Gastroesophageal sphincter (tissue), 4 donors: Measurements from ENCODE around the gene CAAP1. TPM values are rescaled to one million over a fixed set of nuclear protein-coding genes. Genes with fewer than 3 reads are reported as not detected.

ENCODE experiments used
- ATAC-seq: fragments of 150-250 bp; one replicate; pipeline ENCODE4 v1.9.1; 2016; ENCODE audit warnings: mild to moderate bottlenecking, moderate library complexity
- H3K27ac ChIP-seq, 4 donors: fragments of 200-600 bp; sonication (generic) in 3 of 4; 1 replicate in 3 of 4; 2 replicates in 1 of 4; pipeline ENCODE4 v1.5.1; 2016 to 2019
- H3K27me3 ChIP-seq: fragments of 200-600 bp; sonication (generic); one replicate; pipeline ENCODE4 v1.5.1; 2019
- H3K36me3 ChIP-seq, 2 donors: fragments of 200-600 bp; sonication (generic); one replicate each; pipeline ENCODE4 v1.5.1; 2019; ENCODE audit warnings: control low read depth in 1 of 2
- H3K4me1 ChIP-seq, 3 donors: fragments of 200-600 bp; sonication (generic); 1 replicate in 2 of 3; 2 replicates in 1 of 3; pipeline ENCODE4 v1.5.1; 2016 to 2019; ENCODE audit warnings: control low read depth in 2 of 3
- H3K4me3 ChIP-seq, 2 donors: fragments of 200-600 bp; sonication (generic); one replicate each; pipeline ENCODE4 v1.5.1; 2019; ENCODE audit warnings: mild to moderate bottlenecking in 1 of 2, moderate library complexity in 1 of 2
- H3K9me3 ChIP-seq, 3 donors: fragments of 200-600 bp; sonication (generic); one replicate each; pipeline ENCODE4 v1.5.1; 2017 to 2019; ENCODE audit warnings: control low read depth in 2 of 3
- EP300 ChIP-seq: sonication (generic); formaldehyde crosslinking; IDR thresholded peaks from one replicate; pipeline ENCODE4 v1.6.1; 2017; ENCODE audit warnings: antibody characterized with exemption, mild to moderate bottlenecking
- POLR2A ChIP-seq, 2 donors: fragments of 450-650 bp; IDR thresholded peaks; one replicate each; pipeline ENCODE4 v1.6.1; 2017; ENCODE audit warnings: antibody characterized with exemption in 2 of 2, mild to moderate bottlenecking in 2 of 2, moderate library complexity in 1 of 2
- POLR2AphosphoS5 ChIP-seq: sonication (generic); formaldehyde crosslinking; IDR thresholded peaks from one replicate; pipeline ENCODE4 v1.6.1; 2017; ENCODE audit warnings: antibody characterized with exemption
- WGBS, 2 donors: methylation state at CpG; one replicate each; pipeline ENCODE4 v1.1.5; 2018; ENCODE audit warnings: low coverage in 1 of 2; 5-methylcytosine and 5-hydroxymethylcytosine counted together
- small RNA-seq, 4 donors: library from RNA; depleted of rRNA; stranded (forward); fragments of <200 nt; gene quantifications; one replicate each; pipeline ENCODE3, GENCODE V24; 2016
- total RNA-seq, 4 donors: library from RNA; depleted of rRNA; stranded (reverse); fragments of >200 nt; gene quantifications; one replicate each; pipeline ENCODE4 v1.1.0, GENCODE V29; 2016
- TF ChIP-seq, protein P1 (sequence below), 4 experiments: fragments of 200-600 bp in 2 of 4; fragments of 450-650 bp in 2 of 4; sonication (generic) in 1 of 4; IDR thresholded peaks; one replicate each; pipeline ENCODE4 v1.5.1; 2017 to 2019; ENCODE audit warnings: antibody characterized with exemption in 4 of 4, mild to moderate bottlenecking in 2 of 4, moderate library complexity in 2 of 4

CAAP1 gene
- total RNA-seq, 4 donors from 2014 or later, result 12.6 to 21.8 (median 15.9) TPM

DNA sequence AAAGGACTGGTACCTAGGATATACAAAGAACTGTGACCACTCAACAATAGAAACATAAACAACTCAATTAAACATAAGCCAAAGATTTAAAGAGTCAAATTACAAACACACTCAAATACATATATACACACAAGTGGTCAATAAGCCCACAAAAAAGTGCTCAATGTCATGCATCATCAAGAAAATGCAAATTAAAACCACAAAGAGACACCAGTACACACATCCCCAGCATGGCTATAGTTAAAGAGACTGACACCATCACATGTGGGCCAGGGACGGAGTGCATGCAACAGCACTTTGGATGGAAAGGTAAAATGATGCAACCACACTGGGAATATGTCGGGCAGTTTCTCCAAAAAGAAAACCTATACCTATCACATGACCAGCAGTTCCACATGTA is 89.7 kb downstream of the CAAP1 start:
- H3K36me3 ChIP-seq, result no peaks in the 10 kb centered on the region
- no peaks in the 10 kb centered on the region for H3K27me3 ChIP-seq
- WGBS, 2 donors, result 82 to 100% methylated on average over 2 of the region's 2 CpGs
- no peaks in the 10 kb centered on the region for H3K4me1 ChIP-seq
- no peak for ATAC-seq
- no peak overlapping the region for H3K27ac ChIP-seq
- H3K9me3 ChIP-seq, result no peaks in the 10 kb centered on the region
- TF ChIP-seq POLR2A (IDR thresholded peaks at IDR 0.05) (no peak), POLR2AphosphoS5 (no peak), EP300 (no peak)
- TF ChIP-seq, protein P1, sequence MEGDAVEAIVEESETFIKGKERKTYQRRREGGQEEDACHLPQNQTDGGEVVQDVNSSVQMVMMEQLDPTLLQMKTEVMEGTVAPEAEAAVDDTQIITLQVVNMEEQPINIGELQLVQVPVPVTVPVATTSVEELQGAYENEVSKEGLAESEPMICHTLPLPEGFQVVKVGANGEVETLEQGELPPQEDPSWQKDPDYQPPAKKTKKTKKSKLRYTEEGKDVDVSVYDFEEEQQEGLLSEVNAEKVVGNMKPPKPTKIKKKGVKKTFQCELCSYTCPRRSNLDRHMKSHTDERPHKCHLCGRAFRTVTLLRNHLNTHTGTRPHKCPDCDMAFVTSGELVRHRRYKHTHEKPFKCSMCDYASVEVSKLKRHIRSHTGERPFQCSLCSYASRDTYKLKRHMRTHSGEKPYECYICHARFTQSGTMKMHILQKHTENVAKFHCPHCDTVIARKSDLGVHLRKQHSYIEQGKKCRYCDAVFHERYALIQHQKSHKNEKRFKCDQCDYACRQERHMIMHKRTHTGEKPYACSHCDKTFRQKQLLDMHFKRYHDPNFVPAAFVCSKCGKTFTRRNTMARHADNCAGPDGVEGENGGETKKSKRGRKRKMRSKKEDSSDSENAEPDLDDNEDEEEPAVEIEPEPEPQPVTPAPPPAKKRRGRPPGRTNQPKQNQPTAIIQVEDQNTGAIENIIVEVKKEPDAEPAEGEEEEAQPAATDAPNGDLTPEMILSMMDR (IDR thresholded peaks at IDR 0.05), result no peak
- no peak overlapping the region for H3K4me3 ChIP-seq

DNA sequence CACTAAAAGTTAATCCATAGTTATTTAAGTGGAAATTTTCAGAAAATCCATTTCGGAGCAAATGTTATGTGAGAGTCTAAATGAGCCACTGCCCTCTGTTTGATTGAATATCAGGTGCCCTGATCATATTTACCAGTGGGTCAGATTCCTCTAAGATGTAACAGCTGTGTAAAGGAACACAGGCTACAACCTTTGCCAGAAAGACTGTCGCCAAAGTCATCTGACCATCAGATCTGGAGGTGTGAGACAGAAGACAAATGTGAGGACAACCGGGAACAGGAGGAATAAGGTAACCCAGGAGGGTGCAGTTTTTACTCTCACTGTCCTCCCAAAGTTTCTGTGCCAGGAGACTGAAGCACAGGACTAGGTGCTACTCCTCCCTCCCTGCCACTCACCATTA is 90.8 kb downstream of the CAAP1 start:
- no peak overlapping the region for H3K27ac ChIP-seq
- TF ChIP-seq EP300 (no peak), POLR2AphosphoS5 (no peak), POLR2A (IDR thresholded peaks at IDR 0.05) (no peak)
- TF ChIP-seq, protein P1 (IDR thresholded peaks at IDR 0.05), result no peak
- no peaks in the 10 kb centered on the region for H3K36me3 ChIP-seq
- H3K9me3 ChIP-seq, result no peaks in the 10 kb centered on the region
- H3K27me3 ChIP-seq, result no peaks in the 10 kb centered on the region
- H3K4me3 ChIP-seq, result no peak overlapping the region
- 60 to 73% methylated on average over 1 to 3 of the region's 3 CpGs for WGBS, 2 donors
- no peaks in the 10 kb centered on the region for H3K4me1 ChIP-seq
- no peak for ATAC-seq

GRCh38 chr9:26800322-26800721 is 92.3 kb downstream of the CAAP1 start:
- H3K4me3 ChIP-seq, result no peak overlapping the region
- H3K4me1 ChIP-seq, result no peaks in the 10 kb centered on the region
- H3K27ac ChIP-seq, result no peak overlapping the region
- TF ChIP-seq, protein P1 (IDR thresholded peaks at IDR 0.05), result no peak
- TF ChIP-seq POLR2AphosphoS5, result no peak
- no peak for TF ChIP-seq EP300
- TF ChIP-seq POLR2A (IDR thresholded peaks at IDR 0.05), result no peak
- ATAC-seq, result no peak
- no peaks in the 10 kb centered on the region for H3K27me3 ChIP-seq
- H3K36me3 ChIP-seq, result no peaks in the 10 kb centered on the region
- H3K9me3 ChIP-seq, result no peaks in the 10 kb centered on the region

DNA sequence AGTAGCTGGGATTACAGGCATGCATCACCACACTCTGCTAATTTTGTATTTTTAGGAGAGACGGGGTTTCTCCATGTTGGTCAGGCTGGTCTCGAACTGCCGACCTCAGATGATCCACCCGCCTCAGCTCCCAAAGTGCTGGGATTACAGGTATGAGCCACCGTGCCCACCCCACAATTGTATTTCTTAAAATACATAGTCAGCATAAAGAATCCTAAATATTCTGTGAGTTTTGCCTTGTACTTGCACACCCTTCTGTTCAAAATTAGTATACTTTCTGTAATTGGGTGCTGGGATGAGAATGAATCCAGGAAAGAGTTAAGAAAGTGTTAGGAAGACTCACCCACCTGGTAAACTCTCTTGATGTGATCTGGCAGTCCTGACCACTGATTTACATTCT is 101.3 kb downstream of the CAAP1 start:
- no peaks in the 10 kb centered on the region for H3K36me3 ChIP-seq
- 96 to 100% methylated on average over 1 to 4 of the region's 5 CpGs for WGBS, 2 donors
- no peak overlapping the region for H3K27ac ChIP-seq
- peaks cover 0 to 5% (median 0%) of the 10 kb centered on the region in 3 donors for H3K4me1 ChIP-seq
- no peaks in the 10 kb centered on the region for H3K27me3 ChIP-seq
- TF ChIP-seq POLR2A (IDR thresholded peaks at IDR 0.05), result no peak
- no peak for TF ChIP-seq EP300
- TF ChIP-seq, protein P1 (IDR thresholded peaks at IDR 0.05), result no peak
- no peak for TF ChIP-seq POLR2AphosphoS5
- no peak for ATAC-seq
- peaks cover 0 to 11% (median 0%) of the 10 kb centered on the region in 3 donors for H3K9me3 ChIP-seq
- H3K4me3 ChIP-seq, result no peak overlapping the region

Small RNAs within 50 kb of the gene (small RNA-seq; reads per million reads assigned to genes)
- gene RF00322 (0 reads per million in 4 donors), gene RN7SL100P (0 reads per million in 4 donors)

Other genes with a start within 250 kb of the CAAP1 start
- gene PLAA, start 54.4 kb upstream of the CAAP1 start, total RNA-seq, result 10 to 100 TPM; 24.7 to 35.0 (median 32.7) TPM
- gene IFT74, start 63.6 kb upstream of the CAAP1 start, total RNA-seq, result 10 to 100 TPM; 16.7 to 28.0 (median 19.2) TPM
- gene LRRC19, start 112.9 kb upstream of the CAAP1 start, total RNA-seq, result not detected
- 10 to 100 TPM in 3 of 4 donors, 1 to 10 TPM in 1; 4.4 to 25.3 (median 13.2) TPM for gene TEK, start 216.4 kb upstream of the CAAP1 start, total RNA-seq